ENCODE results near the gene AMFR. TPM values are rescaled to one million over a fixed set of nuclear protein-coding genes. Genes with fewer than 3 reads are reported as not detected.

The AMFR gene
- total and polyA plus RNA-seq, 4 donors: 39.5 to 86.1 (median 61.2) TPM

DNA sequence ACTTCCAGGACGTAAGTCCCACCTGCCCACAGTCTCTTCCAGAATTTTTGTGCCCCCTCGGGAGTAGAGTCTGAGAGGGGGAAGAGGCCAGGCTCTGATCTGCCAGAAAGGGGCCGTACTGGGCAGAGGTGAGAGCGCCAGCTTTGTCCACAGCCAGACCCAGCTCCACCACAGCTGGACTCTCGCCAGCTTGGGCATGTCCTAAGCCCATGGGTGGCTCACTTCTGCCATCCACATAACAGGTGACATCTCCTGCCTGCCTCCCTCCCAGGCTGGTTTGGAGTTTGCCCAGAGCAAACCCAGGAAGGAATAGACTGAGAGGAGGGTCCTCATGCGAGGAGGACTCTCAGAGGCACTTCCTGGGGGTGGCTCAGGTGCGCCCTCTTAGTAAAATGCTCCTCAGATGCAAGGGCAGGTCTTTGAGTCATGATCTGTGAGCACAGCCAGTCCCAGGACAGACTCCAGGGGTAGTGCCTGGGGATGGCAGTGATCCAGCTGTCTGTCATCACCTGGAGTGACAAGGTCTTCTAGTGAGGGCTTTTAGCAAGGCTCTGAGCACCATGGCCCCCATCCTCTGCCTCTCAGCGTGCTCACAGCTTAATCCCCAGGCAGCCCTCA is 89.2 kb downstream of the AMFR start:
- no peak overlapping the region for H3K9ac ChIP-seq (ENCODE audit: insufficient read depth in 1 of 2, low read length in 2 of 2)
- TF ChIP-seq CTCF (IDR thresholded peaks at IDR 0.05; ENCODE audit: control extremely low read depth, extremely low read depth): no peak

GRCh38 chr16:56334761-56335160 is 90.6 kb downstream of the AMFR start:
- Histone ChIP-seq H3K27me3 (ENCODE audit: control insufficient read depth in 3 of 3, insufficient read depth in 3 of 3, low read length in 2 of 3) (no peaks in the 10 kb centered on the region), H3K9ac (ENCODE audit: insufficient read depth in 1 of 2, low read length in 2 of 2) (no peak overlapping the region), H3K27ac (ENCODE audit: low read depth in 1 of 2, low read length in 1 of 2) (no peak overlapping the region), H3K9me3 (ENCODE audit: control insufficient read depth in 4 of 4, insufficient read depth in 3 of 4, low read length in 3 of 4) (no peaks in the 10 kb centered on the region), H3K4me3 (no peak overlapping the region), H3K36me3 (ENCODE audit: control insufficient read depth in 4 of 4, insufficient read depth in 4 of 4, low read length in 4 of 4) (peaks cover 0 to 28% (median 2%) of the 10 kb centered on the region in 4 donors), H3K4me1 (ENCODE audit: control insufficient read depth in 5 of 5, insufficient read depth in 5 of 5, low read length in 5 of 5) (no peaks in the 10 kb centered on the region)
- DNase-seq (no peak), ATAC-seq (ENCODE audit: insufficient read depth, low FRiP score) (no peak)
- no peak for TF ChIP-seq CTCF (IDR thresholded peaks at IDR 0.05; ENCODE audit: control extremely low read depth, extremely low read depth)
- 80 to 94% methylated on average over 9 of the region's 9 CpGs for WGBS, 2 donors

More for the DNA sequence above, 89.2 kb downstream of the AMFR start:
- Histone ChIP-seq H3K4me3 (no peak overlapping the region), H3K9me3 (ENCODE audit: control insufficient read depth in 4 of 4, insufficient read depth in 3 of 4, low read length in 3 of 4) (no peaks in the 10 kb centered on the region), H3K27me3 (ENCODE audit: control insufficient read depth in 3 of 3, insufficient read depth in 3 of 3, low read length in 2 of 3) (no peaks in the 10 kb centered on the region), H3K4me1 (ENCODE audit: control insufficient read depth in 5 of 5, insufficient read depth in 5 of 5, low read length in 5 of 5) (no peaks in the 10 kb centered on the region), H3K27ac (ENCODE audit: low read depth in 1 of 2, low read length in 1 of 2) (no peak overlapping the region), H3K36me3 (ENCODE audit: control insufficient read depth in 4 of 4, insufficient read depth in 4 of 4, low read length in 4 of 4) (peaks cover 0 to 28% (median 2%) of the 10 kb centered on the region in 4 donors)
- 82 to 86% methylated on average over 8 of the region's 8 CpGs for WGBS, 2 donors
- DNase-seq (no peak), ATAC-seq (ENCODE audit: insufficient read depth, low FRiP score) (no peak)

GRCh38 chr16:56332464-56333079 is 92.8 kb downstream of the AMFR start:
- H3K4me3 ChIP-seq: no peak overlapping the region
- 60 to 79% methylated on average over 13 to 16 of the region's 16 CpGs for WGBS, 2 donors
- H3K4me1 ChIP-seq (ENCODE audit: control insufficient read depth in 5 of 5, insufficient read depth in 5 of 5, low read length in 5 of 5): no peaks in the 10 kb centered on the region
- H3K36me3 ChIP-seq (ENCODE audit: control insufficient read depth in 4 of 4, insufficient read depth in 4 of 4, low read length in 4 of 4): peaks cover 0 to 21% (median 2%) of the 10 kb centered on the region in 4 donors
- H3K27ac ChIP-seq (ENCODE audit: low read depth in 1 of 2, low read length in 1 of 2): no peak overlapping the region
- H3K27me3 ChIP-seq (ENCODE audit: control insufficient read depth in 3 of 3, insufficient read depth in 3 of 3, low read length in 2 of 3): no peaks in the 10 kb centered on the region
- DNase-seq (peak; percentile 16 to 39 (median 34)), ATAC-seq (ENCODE audit: insufficient read depth, low FRiP score) (no peak)
- H3K9ac ChIP-seq (ENCODE audit: insufficient read depth in 1 of 2, low read length in 2 of 2): no peak overlapping the region
- no peak for TF ChIP-seq CTCF (IDR thresholded peaks at IDR 0.05; ENCODE audit: control extremely low read depth, extremely low read depth)
- H3K9me3 ChIP-seq (ENCODE audit: control insufficient read depth in 4 of 4, insufficient read depth in 3 of 4, low read length in 3 of 4): no peaks in the 10 kb centered on the region

Data from lung (tissue), 12 donors.